H9 (cell line): ENCODE results near the gene CYP27B1. TPM values are rescaled to one million over a fixed set of nuclear protein-coding genes. Genes with fewer than 3 reads are reported as not detected.

Experiments
- DNase-seq: peaks from one replicate; pipeline ENCODE4 v3.0.0-alpha.2; 2017
- H2AFZ ChIP-seq: one replicate; pipeline ENCODE4 v1.6.1; 2013; ENCODE audit warnings: mild to moderate bottlenecking, low read length, control low read depth, moderate library complexity
- H2AK5ac ChIP-seq: 2 replicates; pipeline ENCODE4 v1.6.1; 2013; ENCODE audit warnings: low read length, control low read depth, mixed read lengths; ENCODE audit not compliant: insufficient read length
- H2BK120ac ChIP-seq: one replicate; pipeline ENCODE4 v1.6.1; 2013; ENCODE audit warnings: low read depth, mild to moderate bottlenecking, low read length, control low read depth, inconsistent platforms; ENCODE audit not compliant: poor library complexity, severe bottlenecking
- H2BK12ac ChIP-seq: 2 replicates; pipeline ENCODE4 v1.6.1; 2013; ENCODE audit warnings: low read length, control low read depth, mixed read lengths, low read depth; ENCODE audit not compliant: insufficient read length
- H2BK15ac ChIP-seq: 2 replicates; pipeline ENCODE4 v1.6.1; 2013; ENCODE audit warnings: low read depth, low read length, control low read depth
- H2BK20ac ChIP-seq: one replicate; pipeline ENCODE4 v1.6.1; 2013; ENCODE audit warnings: low read depth, mild to moderate bottlenecking, low read length, control low read depth, inconsistent platforms; ENCODE audit not compliant: poor library complexity, severe bottlenecking
- H2BK5ac ChIP-seq: 2 replicates; pipeline ENCODE4 v1.6.1; 2013; ENCODE audit warnings: low read length, control low read depth, mixed read lengths; ENCODE audit not compliant: insufficient read length
- H3K14ac ChIP-seq: 2 replicates; pipeline ENCODE4 v1.6.1; 2013; ENCODE audit warnings: low read length, control low read depth; ENCODE audit not compliant: insufficient read depth
- H3K18ac ChIP-seq: 2 replicates; pipeline ENCODE4 v1.6.1; 2013; ENCODE audit warnings: low read depth, mild to moderate bottlenecking, mixed read lengths, low read length, control low read depth; ENCODE audit not compliant: insufficient read length
- H3K23ac ChIP-seq: 2 replicates; pipeline ENCODE4 v1.6.1; 2013; ENCODE audit warnings: low read length, control low read depth, mixed read lengths, low read depth; ENCODE audit not compliant: insufficient read length
- H3K23me2 ChIP-seq: 2 replicates; pipeline ENCODE4 v1.6.1; 2013; ENCODE audit warnings: low read depth, mild to moderate bottlenecking, mixed read lengths, low read length, control low read depth; ENCODE audit not compliant: insufficient read length, poor library complexity, severe bottlenecking
- H3K27ac ChIP-seq: 2 replicates; pipeline ENCODE4 v1.5.1; 2013; ENCODE audit warnings: low read length, control low read depth, mixed read lengths, low read depth; ENCODE audit not compliant: insufficient read length
- H3K27me3 ChIP-seq: 2 replicates; pipeline ENCODE4 v1.6.1; 2013; ENCODE audit warnings: low read length, control low read depth, inconsistent platforms; ENCODE audit not compliant: insufficient read depth
- H3K4ac ChIP-seq: 2 replicates; pipeline ENCODE4 v1.6.1; 2013; ENCODE audit warnings: low read depth, mild to moderate bottlenecking, control low read depth, inconsistent platforms, low read length, moderate library complexity
- H3K4me1 ChIP-seq: 2 replicates; pipeline ENCODE4 v1.6.1; 2013; ENCODE audit warnings: low read length, control low read depth, inconsistent platforms; ENCODE audit not compliant: insufficient read depth
- H3K4me2 ChIP-seq: 2 replicates; pipeline ENCODE4 v1.6.1; 2013; ENCODE audit warnings: low read length, control low read depth, mixed read lengths; ENCODE audit not compliant: insufficient read length, insufficient read depth
- H3K56ac ChIP-seq: 2 replicates; pipeline ENCODE4 v1.6.1; 2013; ENCODE audit warnings: low read depth, mild to moderate bottlenecking, mixed read lengths, low read length, control low read depth; ENCODE audit not compliant: insufficient read length
- H3K79me1 ChIP-seq: 2 replicates; pipeline ENCODE4 v1.6.1; 2013; ENCODE audit warnings: low read depth, mild to moderate bottlenecking, moderate library complexity, low read length, control low read depth, inconsistent platforms; ENCODE audit not compliant: insufficient read depth, poor library complexity, severe bottlenecking
- H3K79me2 ChIP-seq: 2 replicates; pipeline ENCODE4 v1.6.1; 2013; ENCODE audit warnings: low read length, control low read depth, inconsistent platforms; ENCODE audit not compliant: insufficient read depth
- H3K9ac ChIP-seq: 2 replicates; pipeline ENCODE4 v1.6.1; 2013; ENCODE audit warnings: low read length, control low read depth, mixed read lengths; ENCODE audit not compliant: insufficient read length; ENCODE audit errors: extremely low read depth
- H3K9me3 ChIP-seq: one replicate; pipeline ENCODE4 v1.6.1; 2013; ENCODE audit warnings: low read depth, low read length, inconsistent platforms; ENCODE audit not compliant: control insufficient read depth
- H3T11ph ChIP-seq: one replicate; pipeline ENCODE4 v1.6.1; 2013; ENCODE audit warnings: mild to moderate bottlenecking, low read length, control low read depth, inconsistent platforms
- H4K20me1 ChIP-seq: one replicate; pipeline ENCODE4 v1.6.1; 2013; ENCODE audit not compliant: control insufficient read depth, insufficient read length, insufficient read depth
- H4K5ac ChIP-seq: 2 replicates; pipeline ENCODE4 v1.6.1; 2013; ENCODE audit warnings: low read depth, mild to moderate bottlenecking, mixed read lengths, low read length, control low read depth; ENCODE audit not compliant: insufficient read length
- H4K8ac ChIP-seq: replicated peaks from 2 replicates; pipeline ENCODE4 v1.6.1; 2013; ENCODE audit warnings: low read length, control low read depth, mixed read lengths, low read depth; ENCODE audit not compliant: insufficient read length
- H4K91ac ChIP-seq: 2 replicates; pipeline ENCODE4 v1.6.1; 2013; ENCODE audit warnings: low read depth, mild to moderate bottlenecking, moderate library complexity, mixed read lengths, low read length, control low read depth; ENCODE audit not compliant: insufficient read length
- H3K27ac Mint-ChIP-seq, 3 experiments: 2 replicates in 2 of 3; 3 replicates in 1 of 3; pipeline ENCODE4 v1.8.0; 2020 to 2021; ENCODE audit warnings: mixed read lengths in 3 of 3, mild to moderate bottlenecking in 1 of 3, moderate library complexity in 1 of 3
- H3K27me3 Mint-ChIP-seq: 2 replicates; pipeline ENCODE4 v1.8.0; 2021; ENCODE audit warnings: low read depth, mild to moderate bottlenecking, moderate library complexity, mixed read lengths
- H3K36me3 Mint-ChIP-seq, 3 experiments: 2 replicates in 2 of 3; 3 replicates in 1 of 3; pipeline ENCODE4 v1.8.0; 2020 to 2021; ENCODE audit warnings: low read depth in 3 of 3, mixed read lengths in 3 of 3; ENCODE audit not compliant: insufficient read depth in 1 of 3
- H3K4me1 Mint-ChIP-seq, 2 experiments: 2 replicates each; pipeline ENCODE4 v1.8.0; 2020; ENCODE audit warnings: mixed read lengths in 2 of 2
- H3K4me3 Mint-ChIP-seq, 2 experiments: 2 replicates in 1 of 2; 3 replicates in 1 of 2; pipeline ENCODE4 v1.8.0; 2020 to 2021; ENCODE audit warnings: mild to moderate bottlenecking in 2 of 2, mixed read lengths in 2 of 2, moderate library complexity in 1 of 2
- H3K9me3 Mint-ChIP-seq, 2 experiments: 2 replicates in 1 of 2; 3 replicates in 1 of 2; pipeline ENCODE4 v1.8.0; 2020; ENCODE audit warnings: mild to moderate bottlenecking in 2 of 2, mixed read lengths in 2 of 2, moderate library complexity in 1 of 2
- WGBS: extraction: QIAGEN DNeasy Blood & Tissue Kit; methylation state at CpG from one replicate; pipeline ENCODE4 v1.1.7; 2013; ENCODE audit warnings: missing lambda C conversion rate, low lambda C conversion rate, mixed read lengths; ENCODE audit not compliant: insufficient read length; ENCODE audit errors: extremely low coverage; 5-methylcytosine and 5-hydroxymethylcytosine counted together
- total RNA-seq: library from RNA; stranded (reverse); gene quantifications from 2 replicates; pipeline ENCODE4 v1.2.1, GENCODE V29; 2021
- TF ChIP-seq, protein P1 (sequence below): fragments of 200-600 bp; sonication (generic); conservative IDR thresholded peaks from 3 replicates; pipeline ENCODE4 v1.8.0; 2021; ENCODE audit warnings: antibody characterized with exemption, mild to moderate bottlenecking

Gene CYP27B1
- total RNA-seq, 1 experiment from 2014 or later = 6.1 TPM

DNA sequence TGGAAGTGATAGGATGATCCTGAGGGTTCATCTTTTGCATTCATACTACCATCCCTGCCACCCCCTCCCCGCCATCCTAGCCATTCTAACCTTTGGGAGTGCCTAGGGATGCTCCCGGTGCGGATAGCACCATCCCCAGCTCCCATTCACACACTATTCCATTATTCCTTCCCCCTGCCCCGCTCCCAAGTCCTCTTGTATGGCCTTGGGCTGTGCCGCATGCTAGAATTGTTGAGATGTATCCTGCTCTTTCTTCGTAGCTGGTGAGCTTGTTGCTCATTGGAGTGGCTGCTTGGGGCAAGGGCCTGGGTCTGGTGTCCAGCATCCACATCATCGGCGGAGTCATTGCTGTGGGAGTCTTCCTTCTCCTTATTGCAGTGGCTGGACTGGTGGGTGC lies 21.4 kb downstream of the CYP27B1 start:
- WGBS = no CpG with 5 or more reads among the region's 8 CpGs
- no peak overlapping the region for H2BK20ac ChIP-seq
- peak overlapping the region; percentile 97 to 99 (median 99) for H3K27ac Mint-ChIP-seq

More for the DNA sequence above, 21.4 kb downstream of the CYP27B1 start:
- no peak overlapping the region for H4K8ac ChIP-seq
- no peaks in the 10 kb centered on the region for H3K79me2 ChIP-seq
- no peak overlapping the region for H2AK5ac ChIP-seq
- no peaks in the 10 kb centered on the region for H3K9me3 Mint-ChIP-seq
- H3K9ac ChIP-seq = peak overlapping the region; percentile 39
- H2BK5ac ChIP-seq = no peak overlapping the region
- no peak for DNase-seq
- H3K79me1 ChIP-seq = no peaks in the 10 kb centered on the region
- H4K5ac ChIP-seq = no peak overlapping the region
- peaks cover 8 to 13% of the 10 kb centered on the region in 2 experiments; a peak in 3 of 4 replicates for H3K4me1 Mint-ChIP-seq
- no peak overlapping the region for H2AFZ ChIP-seq
- H3K23ac ChIP-seq = no peak overlapping the region
- H4K91ac ChIP-seq = no peak overlapping the region
- H3K23me2 ChIP-seq = peaks cover 4% of the 10 kb centered on the region
- H3K27me3 ChIP-seq = peaks cover 10% of the 10 kb centered on the region
- no peak overlapping the region for H2BK15ac ChIP-seq
- H3K18ac ChIP-seq = peak overlapping the region; percentile 8
- no peak overlapping the region for H3K14ac ChIP-seq
- H4K20me1 ChIP-seq = no peaks in the 10 kb centered on the region
- peaks cover 20 to 48% (median 45%) of the 10 kb centered on the region in 3 experiments; a peak in 6 of 7 replicates for H3K36me3 Mint-ChIP-seq
- peak overlapping the region; percentile 70 for H3K4me2 ChIP-seq
- H2BK12ac ChIP-seq = no peak overlapping the region
- no peak overlapping the region for H3K56ac ChIP-seq
- peak overlapping the region; percentile 86 to 92 for H3K4me3 Mint-ChIP-seq
- peaks cover 29% of the 10 kb centered on the region for H3K27me3 Mint-ChIP-seq
- TF ChIP-seq, protein P1, sequence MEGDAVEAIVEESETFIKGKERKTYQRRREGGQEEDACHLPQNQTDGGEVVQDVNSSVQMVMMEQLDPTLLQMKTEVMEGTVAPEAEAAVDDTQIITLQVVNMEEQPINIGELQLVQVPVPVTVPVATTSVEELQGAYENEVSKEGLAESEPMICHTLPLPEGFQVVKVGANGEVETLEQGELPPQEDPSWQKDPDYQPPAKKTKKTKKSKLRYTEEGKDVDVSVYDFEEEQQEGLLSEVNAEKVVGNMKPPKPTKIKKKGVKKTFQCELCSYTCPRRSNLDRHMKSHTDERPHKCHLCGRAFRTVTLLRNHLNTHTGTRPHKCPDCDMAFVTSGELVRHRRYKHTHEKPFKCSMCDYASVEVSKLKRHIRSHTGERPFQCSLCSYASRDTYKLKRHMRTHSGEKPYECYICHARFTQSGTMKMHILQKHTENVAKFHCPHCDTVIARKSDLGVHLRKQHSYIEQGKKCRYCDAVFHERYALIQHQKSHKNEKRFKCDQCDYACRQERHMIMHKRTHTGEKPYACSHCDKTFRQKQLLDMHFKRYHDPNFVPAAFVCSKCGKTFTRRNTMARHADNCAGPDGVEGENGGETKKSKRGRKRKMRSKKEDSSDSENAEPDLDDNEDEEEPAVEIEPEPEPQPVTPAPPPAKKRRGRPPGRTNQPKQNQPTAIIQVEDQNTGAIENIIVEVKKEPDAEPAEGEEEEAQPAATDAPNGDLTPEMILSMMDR = no peak
- no peaks in the 10 kb centered on the region for H3K9me3 ChIP-seq
- H2BK120ac ChIP-seq = no peak overlapping the region
- H3K4ac ChIP-seq = no peak overlapping the region
- H3K4me1 ChIP-seq = peaks cover 2% of the 10 kb centered on the region; the same call in 1 of the 2 replicates
- no peak overlapping the region for H3T11ph ChIP-seq
- H3K27ac ChIP-seq = no peak overlapping the region
